HCT116 (cell line): ENCODE data around the gene EIF4A3. TPM values are rescaled to one million over a fixed set of nuclear protein-coding genes. Genes with fewer than 3 reads are reported as not detected.

ENCODE experiments used
- ATAC-seq: fragments of 200-7000 bp; cut with Tn5 transposase; 2 replicates; pipeline ENCODE4 v1.9.1; 2020; ENCODE audit warnings: mild to moderate bottlenecking, moderate library complexity
- BruUV-seq: library from RNA; stranded (reverse); fragments of 400-500 nt; replicated peaks from 2 replicates; lab custom pipeline; 2021; lab: Mats Ljungman, UMichigan
- CTCF ChIA-PET: fragments of 300-600 bp; sonication (Branson Sonifier 250); formaldehyde crosslinking; loops from one replicate; lab custom pipeline; 2021; ENCODE audit warnings: antibody characterized with exemption; lab: Charles Lee
- POLR2A ChIA-PET: fragments of 300-600, 350-600 bp; sonication (Branson Sonifier 250); formaldehyde crosslinking; loops from one replicate; lab custom pipeline; 2021; ENCODE audit warnings: antibody characterized with exemption; lab: Charles Lee
- RAD21 ChIA-PET, 2 experiments: fragments of 300-600 bp; sonication (Branson Sonifier 250); formaldehyde crosslinking; loops; one replicate each; lab custom pipeline; 2023; ENCODE audit warnings: low total read pairs in 2 of 2; ENCODE audit not compliant: uncharacterized antibody in 2 of 2, unreplicated experiment in 2 of 2, low non-redundant PET in 1 of 2; lab: Charles Lee
- DNase-seq: peaks from one replicate; pipeline ENCODE4 v3.0.0-alpha.2; 2010; ENCODE audit warnings: low read depth, low spot score
- H2AFZ ChIP-seq: fragments of 200-600 bp; shearing (Covaris generic), sonication (generic); 2 replicates; pipeline ENCODE4 v1.6.1; 2017; ENCODE audit warnings: low read depth, mixed run types, mixed read lengths, antibody characterized with exemption, low read length; ENCODE audit not compliant: poor library complexity, severe bottlenecking
- H3K27ac ChIP-seq: 2 replicates; pipeline ENCODE4 v1.5.1; 2012; ENCODE audit warnings: low read depth, low read length
- H3K27me3 ChIP-seq: fragments of 200-600 bp; sonication (generic); 2 replicates; pipeline ENCODE4 v1.6.1; 2016; ENCODE audit warnings: mixed run types, low read length, mixed read lengths; ENCODE audit not compliant: insufficient read depth
- H3K36me3 ChIP-seq, 2 experiments: fragments of 200-500 bp in 1 of 2; fragments of 200-600 bp in 1 of 2; sonication (Bioruptor generic) in 1 of 2; sonication (generic) in 1 of 2; 2 replicates each; pipeline versions ENCODE4 v1.5.1 to v1.6.1; 2014 to 2016; ENCODE audit warnings: low read length in 2 of 2, inconsistent platforms in 1 of 2, mixed read lengths in 1 of 2, mixed run types in 1 of 2; ENCODE audit not compliant: insufficient read depth in 2 of 2, control insufficient read depth in 1 of 2
- H3K4me1 ChIP-seq, 2 experiments: fragments of 200-600 bp in 1 of 2; sonication (generic) in 1 of 2; 2 replicates each; pipeline versions ENCODE4 v1.5.1 to v1.6.1; 2012 to 2017; ENCODE audit warnings: low read length in 2 of 2, inconsistent platforms in 1 of 2, mild to moderate bottlenecking in 1 of 2, mixed read lengths in 1 of 2, mixed run types in 1 of 2, moderate library complexity in 1 of 2; ENCODE audit not compliant: insufficient read depth in 2 of 2, control insufficient read depth in 1 of 2
- H3K4me2 ChIP-seq: fragments of 200-600 bp; sonication (generic); 2 replicates; pipeline ENCODE4 v1.6.1; 2017; ENCODE audit warnings: mixed run types, low read length, mixed read lengths
- H3K4me3 ChIP-seq, 2 experiments: fragments of 200-600 bp in 1 of 2; sonication (generic) in 1 of 2; replicated peaks in 1 of 2; 2 replicates each; pipeline ENCODE4 v1.5.1; 2011 to 2016; ENCODE audit warnings: low read length in 2 of 2, control low read depth in 1 of 2, low read depth in 1 of 2, mild to moderate bottlenecking in 1 of 2, mixed read lengths in 1 of 2, mixed run types in 1 of 2
- H3K79me2 ChIP-seq: fragments of 200-600 bp; sonication (generic); 2 replicates; pipeline ENCODE4 v1.6.1; 2017; ENCODE audit warnings: mild to moderate bottlenecking, mixed run types, low read length, moderate library complexity, mixed read lengths; ENCODE audit not compliant: insufficient read depth
- H3K9ac ChIP-seq: fragments of 200-600 bp; sonication (generic); 2 replicates; pipeline ENCODE4 v1.6.1; 2016; ENCODE audit warnings: low read length, mixed read lengths
- H3K9me2 ChIP-seq: fragments of 200-600 bp; sonication (generic), shearing (Covaris generic); 2 replicates; pipeline ENCODE4 v1.6.1; 2017; ENCODE audit warnings: mixed run types, mild to moderate bottlenecking, moderate library complexity; ENCODE audit not compliant: insufficient read depth
- H3K9me3 ChIP-seq, 2 experiments: fragments of 200-500 bp in 1 of 2; fragments of 200-600 bp in 1 of 2; sonication (Bioruptor generic) in 1 of 2; sonication (generic) in 1 of 2; 2 replicates each; pipeline ENCODE4 v1.6.1; 2014 to 2017; ENCODE audit warnings: low read length in 2 of 2, mixed read lengths in 2 of 2, inconsistent platforms in 1 of 2, low read depth in 1 of 2, mild to moderate bottlenecking in 1 of 2, mixed run types in 1 of 2, moderate library complexity in 1 of 2; ENCODE audit not compliant: control insufficient read depth in 1 of 2, insufficient read depth in 1 of 2
- H4K20me1 ChIP-seq: fragments of 200-600 bp; sonication (generic), shearing (Covaris generic); 2 replicates; pipeline ENCODE4 v1.6.1; 2017; ENCODE audit warnings: mixed run types, mild to moderate bottlenecking, moderate library complexity; ENCODE audit not compliant: insufficient read depth
- EZH2phosphoT487 ChIP-seq: fragments of 200-600 bp; IDR thresholded peaks from 2 replicates; pipeline ENCODE4 v1.6.1; 2018; ENCODE audit warnings: antibody characterized with exemption, borderline replicate concordance
- RAD21 ChIP-seq: IDR thresholded peaks from 2 replicates; pipeline ENCODE4 v1.6.1; 2012; ENCODE audit warnings: low read depth, mild to moderate bottlenecking
- SRF ChIP-seq: IDR thresholded peaks from 2 replicates; pipeline ENCODE4 v1.6.1; 2012; ENCODE audit warnings: low read depth
- ZFX ChIP-seq: fragments of 450-650 bp; IDR thresholded peaks from 2 replicates; pipeline ENCODE4 v1.6.1; 2017
- intact Hi-C: fragments of 100-400 bp; cut with micrococcal nuclease; formaldehyde crosslinking; loops from 2 replicates; pipeline ENCODE4 v1.10.0; 2022
- total RNA-seq: library from RNA; stranded (reverse); gene quantifications from one replicate; pipeline ENCODE4 v1.2.1, GENCODE V29; 2021; ENCODE audit not compliant: unreplicated experiment
- TF ChIP-seq, protein P1 (sequence below), 3 experiments: fragments of 200-600 bp in 1 of 3; sonication (generic) in 1 of 3; IDR thresholded peaks in 2 of 3; conservative IDR thresholded peaks in 1 of 3; 2 replicates each; pipeline ENCODE4 v1.5.1; 2012 to 2017; ENCODE audit warnings: low read depth in 2 of 3, low read length in 2 of 3, antibody characterized with exemption in 1 of 3, borderline replicate concordance in 1 of 3, control low read depth in 1 of 3, mild to moderate bottlenecking in 1 of 3, mixed read lengths in 1 of 3, mixed run types in 1 of 3, moderate library complexity in 1 of 3; ENCODE audit not compliant: insufficient read depth in 1 of 3

EIF4A3 gene
- total RNA-seq, 1 experiment from 2014 or later: 248 TPM

- TF ChIP-seq RAD21 (no peak), SRF (no peak), EZH2phosphoT487 (no peak)
Observed at GRCh38 chr17:80126449-80126715, 20.5 kb downstream of the EIF4A3 start (continued).

GRCh38 chr17:80125656-80126448, 21.1 kb downstream of the EIF4A3 start:
- H3K4me3 ChIP-seq: no peak overlapping the region
- no peaks in the 10 kb centered on the region for H3K9me2 ChIP-seq
- ATAC-seq (no peak), DNase-seq (no peak)
- H3K4me2 ChIP-seq: no peak overlapping the region
- POLR2A ChIA-PET: no interaction called here
- H3K9ac ChIP-seq: no peak overlapping the region
- no peaks in the 10 kb centered on the region for H4K20me1 ChIP-seq
- H3K4me1 ChIP-seq: peaks cover 0 to 13% of the 10 kb centered on the region in 2 experiments; a peak in 1 of 4 replicates
- no peak overlapping the region for H3K27ac ChIP-seq
- CTCF ChIA-PET: interaction anchor here (2.7 kb wide), 1 partner anchor 24 kb away, joined by 25 read pairs; the partner anchor contains the start of gene GAA
- H3K79me2 ChIP-seq: no peaks in the 10 kb centered on the region
- H2AFZ ChIP-seq: no peak overlapping the region
- no TSS peak for BruUV-seq
- RAD21 ChIA-PET: no interaction called here
- intact Hi-C loops: loop anchor here (2.0 kb wide), 1 partner anchor 43 kb away; no protein-coding TSS in a partner anchor
- TF ChIP-seq, protein P1, sequence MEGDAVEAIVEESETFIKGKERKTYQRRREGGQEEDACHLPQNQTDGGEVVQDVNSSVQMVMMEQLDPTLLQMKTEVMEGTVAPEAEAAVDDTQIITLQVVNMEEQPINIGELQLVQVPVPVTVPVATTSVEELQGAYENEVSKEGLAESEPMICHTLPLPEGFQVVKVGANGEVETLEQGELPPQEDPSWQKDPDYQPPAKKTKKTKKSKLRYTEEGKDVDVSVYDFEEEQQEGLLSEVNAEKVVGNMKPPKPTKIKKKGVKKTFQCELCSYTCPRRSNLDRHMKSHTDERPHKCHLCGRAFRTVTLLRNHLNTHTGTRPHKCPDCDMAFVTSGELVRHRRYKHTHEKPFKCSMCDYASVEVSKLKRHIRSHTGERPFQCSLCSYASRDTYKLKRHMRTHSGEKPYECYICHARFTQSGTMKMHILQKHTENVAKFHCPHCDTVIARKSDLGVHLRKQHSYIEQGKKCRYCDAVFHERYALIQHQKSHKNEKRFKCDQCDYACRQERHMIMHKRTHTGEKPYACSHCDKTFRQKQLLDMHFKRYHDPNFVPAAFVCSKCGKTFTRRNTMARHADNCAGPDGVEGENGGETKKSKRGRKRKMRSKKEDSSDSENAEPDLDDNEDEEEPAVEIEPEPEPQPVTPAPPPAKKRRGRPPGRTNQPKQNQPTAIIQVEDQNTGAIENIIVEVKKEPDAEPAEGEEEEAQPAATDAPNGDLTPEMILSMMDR (IDR thresholded peaks at IDR 0.05 in 2 of 3, conservative IDR thresholded peaks at IDR 0.05 in 1 of 3; ENCODE audit: borderline replicate concordance in 1 of 3, insufficient read depth in 1 of 3, low read depth in 2 of 3, low read length in 2 of 3): no peak
- TF ChIP-seq ZFX: 0 out of 2 replicates have a peak, but pooled peaks have one; percentile 8
- H3K9me3 ChIP-seq: no peaks in the 10 kb centered on the region
- H3K36me3 ChIP-seq: no peaks in the 10 kb centered on the region
- H3K27me3 ChIP-seq: 0 out of 2 replicates have a peak, but pooled peaks cover 6% of the 10 kb centered on the region
